ENCODE results near the gene SLK. TPM values are rescaled to one million over a fixed set of nuclear protein-coding genes. Genes with fewer than 3 reads are reported as not detected.
A peak's percentile ranks its signal among the peaks of the same experiment; 100 is the strongest.

SLK gene
- total and polyA plus RNA-seq, 4 donors: 13.3 to 86.4 (median 31.3) TPM

GRCh38 chr10:104028146-104028545 lies 61.2 kb downstream of the SLK start:
- 79 to 83% methylated on average over 6 of the region's 6 CpGs for WGBS, 2 donors
- peak overlapping the region in 1 of 2 donors; percentile 69 for H3K27ac ChIP-seq (ENCODE audit: low read depth in 1 of 2, low read length in 1 of 2)
- no peak for TF ChIP-seq CTCF (IDR thresholded peaks at IDR 0.05; ENCODE audit: control extremely low read depth, extremely low read depth)
- H3K4me3 ChIP-seq: no peak overlapping the region
- DNase-seq (peak; percentile 51 to 71 (median 69)), ATAC-seq (ENCODE audit: insufficient read depth, low FRiP score) (peak; percentile 34)
- H3K9me3 ChIP-seq (ENCODE audit: control insufficient read depth in 4 of 4, insufficient read depth in 3 of 4, low read length in 3 of 4): no peaks in the 10 kb centered on the region
- no peak overlapping the region for H3K9ac ChIP-seq (ENCODE audit: insufficient read depth in 1 of 2, low read length in 2 of 2)
- peaks cover 14 to 27% (median 16%) of the 10 kb centered on the region in 4 donors for H3K36me3 ChIP-seq (ENCODE audit: control insufficient read depth in 4 of 4, insufficient read depth in 4 of 4, low read length in 4 of 4)
- peaks cover 0 to 9% (median 0%) of the 10 kb centered on the region in 5 donors for H3K4me1 ChIP-seq (ENCODE audit: control insufficient read depth in 5 of 5, insufficient read depth in 5 of 5, low read length in 5 of 5)
- H3K27me3 ChIP-seq (ENCODE audit: control insufficient read depth in 3 of 3, insufficient read depth in 3 of 3, low read length in 2 of 3): no peaks in the 10 kb centered on the region

GRCh38 chr10:104028823-104029520 lies 62.0 kb downstream of the SLK start:
- no peaks in the 10 kb centered on the region for H3K9me3 ChIP-seq (ENCODE audit: control insufficient read depth in 4 of 4, insufficient read depth in 3 of 4, low read length in 3 of 4)
- peaks cover 8 to 29% (median 13%) of the 10 kb centered on the region in 4 donors for H3K36me3 ChIP-seq (ENCODE audit: control insufficient read depth in 4 of 4, insufficient read depth in 4 of 4, low read length in 4 of 4)
- ATAC-seq (ENCODE audit: insufficient read depth, low FRiP score): no peak
- TF ChIP-seq CTCF (IDR thresholded peaks at IDR 0.05; ENCODE audit: control extremely low read depth, extremely low read depth): no peak
- H3K27me3 ChIP-seq (ENCODE audit: control insufficient read depth in 3 of 3, insufficient read depth in 3 of 3, low read length in 2 of 3): no peaks in the 10 kb centered on the region
- peak overlapping the region in 1 of 2 donors; percentile 83 for H3K27ac ChIP-seq (ENCODE audit: low read depth in 1 of 2, low read length in 1 of 2)
- peak in 1 of 3 donors; percentile 10 for DNase-seq
- WGBS, 2 donors: 90 to 98% methylated on average over 4 of the region's 4 CpGs
- no peak overlapping the region for H3K4me3 ChIP-seq
- H3K4me1 ChIP-seq (ENCODE audit: control insufficient read depth in 5 of 5, insufficient read depth in 5 of 5, low read length in 5 of 5): peaks cover 0 to 9% (median 0%) of the 10 kb centered on the region in 5 donors
- H3K9ac ChIP-seq (ENCODE audit: insufficient read depth in 1 of 2, low read length in 2 of 2): no peak overlapping the region

- TF ChIP-seq CTCF (IDR thresholded peaks at IDR 0.05; ENCODE audit: control extremely low read depth, extremely low read depth): no peak
- H3K27ac ChIP-seq (ENCODE audit: low read depth in 1 of 2, low read length in 1 of 2): peak overlapping the region in 1 of 2 donors; percentile 83
- 68 to 85% methylated on average over 6 of the region's 6 CpGs for WGBS, 2 donors
- DNase-seq (peak; percentile 51 to 55 (median 52)), ATAC-seq (ENCODE audit: insufficient read depth, low FRiP score) (no peak)
- peaks cover 5 to 27% (median 11%) of the 10 kb centered on the region in 4 donors for H3K36me3 ChIP-seq (ENCODE audit: control insufficient read depth in 4 of 4, insufficient read depth in 4 of 4, low read length in 4 of 4)
- no peak overlapping the region for H3K4me3 ChIP-seq
- H3K9ac ChIP-seq (ENCODE audit: insufficient read depth in 1 of 2, low read length in 2 of 2): no peak overlapping the region
- H3K4me1 ChIP-seq (ENCODE audit: control insufficient read depth in 5 of 5, insufficient read depth in 5 of 5, low read length in 5 of 5): peaks cover 0 to 9% (median 0%) of the 10 kb centered on the region in 5 donors
- no peaks in the 10 kb centered on the region for H3K9me3 ChIP-seq (ENCODE audit: control insufficient read depth in 4 of 4, insufficient read depth in 3 of 4, low read length in 3 of 4)
- H3K27me3 ChIP-seq (ENCODE audit: control insufficient read depth in 3 of 3, insufficient read depth in 3 of 3, low read length in 2 of 3): no peaks in the 10 kb centered on the region
These were observed 62.6 kb downstream of the SLK start for GRCh38 chr10:104029521-104029860.

Data from lung (tissue), 12 donors.